GM21737 (cell line): ENCODE data around the gene TNNT3.

Experiments used
- ATAC-seq: cut with Tn5 transposase; IDR thresholded peaks from one replicate; pipeline ENCODE4 v1.9.1; 2021; ENCODE audit warnings: mild to moderate bottlenecking, moderate library complexity; ENCODE audit not compliant: unreplicated experiment

TNNT3 gene

GRCh38 chr11:1894759-1895158 is 24.7 kb upstream of the TNNT3 start:
- ATAC-seq: no peak

GRCh38 chr11:1896468-1896867 is 23.0 kb upstream of the TNNT3 start:
- no peak for ATAC-seq

GRCh38 chr11:1896923-1897322 is 22.6 kb upstream of the TNNT3 start:
- no peak for ATAC-seq

GRCh38 chr11:1899090-1899489 is 20.4 kb upstream of the TNNT3 start:
- ATAC-seq: no peak

GRCh38 chr11:1899686-1900085 is 19.8 kb upstream of the TNNT3 start:
- ATAC-seq: no peak

GRCh38 chr11:1906181-1906580 is 13.3 kb upstream of the TNNT3 start:
- ATAC-seq: no peak

- no peak for ATAC-seq
Observed at GRCh38 chr11:1906611-1907423, 12.7 kb upstream of the TNNT3 start.

GRCh38 chr11:1908618-1909017 is 10.9 kb upstream of the TNNT3 start:
- no peak for ATAC-seq

- no peak for ATAC-seq
Observed at GRCh38 chr11:1909524-1909923, 10.0 kb upstream of the TNNT3 start.

- ATAC-seq: no peak
Observed at GRCh38 chr11:1912289-1912878, 7.1 kb upstream of the TNNT3 start.

- ATAC-seq: no peak
Observed at GRCh38 chr11:1913271-1914060, 6.0 kb upstream of the TNNT3 start.

- ATAC-seq: no peak
Observed at GRCh38 chr11:1915795-1916131, 3.7 kb upstream of the TNNT3 start.

GRCh38 chr11:1916132-1916985 is 3.1 kb upstream of the TNNT3 start:
- ATAC-seq: no peak

- ATAC-seq: no peak
Observed at GRCh38 chr11:1916986-1917522, 2.4 kb upstream of the TNNT3 start.

GRCh38 chr11:1917523-1918435 is 1.7 kb upstream of the TNNT3 start:
- no peak for ATAC-seq

GRCh38 chr11:1918436-1919315 is 827 bp upstream of the TNNT3 start:
- no peak for ATAC-seq

GRCh38 chr11:1920128-1920908 is 815 bp downstream of the TNNT3 start:
- ATAC-seq: no peak
